Endothelial cell of umbilical vein (primary cell): Measurements from ENCODE around the gene ANKRD23. TPM values are rescaled to one million over a fixed set of nuclear protein-coding genes. Genes with fewer than 3 reads are reported as not detected.

Experiments
- BruUV-seq: library from RNA; stranded (reverse); fragments of 400-500 nt; replicated peaks from 2 replicates; lab custom pipeline; 2021; lab: Mats Ljungman, UMichigan
- CTCF ChIA-PET: fragments of 300-600, 350-600 bp; sonication (Branson Sonifier 250); formaldehyde crosslinking; loops from one replicate; lab custom pipeline; 2021; ENCODE audit warnings: antibody characterized with exemption, inconsistent platforms; lab: Charles Lee
- POLR2A ChIA-PET: fragments of 300-600, 350-600 bp; sonication (Branson Sonifier 250); formaldehyde crosslinking; loops from one replicate; lab custom pipeline; 2021; ENCODE audit warnings: antibody characterized with exemption, inconsistent platforms; lab: Charles Lee
- DNase-seq: peaks from one replicate; pipeline ENCODE4 v3.0.0-alpha.2; 2011; ENCODE audit warnings: low read depth, low spot score
- FAIRE-seq: peaks from 2 replicates; lab custom pipeline; 2011; peaks lifted over from hg19 to GRCh38; lab: Jason Lieb, UNC
- H2AFZ ChIP-seq: 2 replicates; pipeline ENCODE4 v1.6.0; 2012; ENCODE audit warnings: low read depth, low read length, control low read depth, inconsistent platforms
- H3K27ac ChIP-seq: 2 replicates; pipeline ENCODE4 v1.5.1; 2011; ENCODE audit warnings: low read depth, mild to moderate bottlenecking, control low read depth, low read length, moderate library complexity; ENCODE audit not compliant: insufficient read depth
- H3K27me3 ChIP-seq, 2 experiments: 2 replicates each; pipeline versions ENCODE4 v1.6.0 to v1.6.1; 2011; ENCODE audit warnings: low read length in 2 of 2, mixed read lengths in 1 of 2; ENCODE audit not compliant: control insufficient read depth in 2 of 2, insufficient read depth in 2 of 2
- H3K36me3 ChIP-seq, 2 experiments: 2 replicates in 1 of 2; 3 replicates in 1 of 2; pipeline ENCODE4 v1.5.1; 2011; ENCODE audit warnings: low read length in 2 of 2, mild to moderate bottlenecking in 1 of 2, moderate library complexity in 1 of 2; ENCODE audit not compliant: control insufficient read depth in 2 of 2, insufficient read depth in 2 of 2; ENCODE audit errors: extremely low read depth in 1 of 2
- H3K4me1 ChIP-seq: 3 replicates; pipeline ENCODE4 v1.5.1; 2011; ENCODE audit warnings: mild to moderate bottlenecking, low read length; ENCODE audit not compliant: control insufficient read depth, insufficient read depth; ENCODE audit errors: extremely low read depth
- H3K4me2 ChIP-seq: 2 replicates; pipeline ENCODE4 v1.6.1; 2011; ENCODE audit warnings: low read length, control low read depth, mixed read lengths; ENCODE audit not compliant: insufficient read depth
- H3K4me3 ChIP-seq, 3 experiments: fragments of 200-600 bp in 1 of 3; sonication (generic), shearing (Covaris generic) in 1 of 3; replicated peaks in 1 of 3; 2 replicates each; pipeline ENCODE4 v1.5.1; 2011 to 2016; ENCODE audit warnings: control low read depth in 3 of 3, low read length in 3 of 3, mild to moderate bottlenecking in 2 of 3, inconsistent platforms in 1 of 3, low read depth in 1 of 3, moderate library complexity in 1 of 3; ENCODE audit not compliant: insufficient read depth in 1 of 3
- H3K79me2 ChIP-seq: 2 replicates; pipeline ENCODE4 v1.6.0; 2012; ENCODE audit warnings: low read length, inconsistent platforms; ENCODE audit not compliant: control insufficient read depth, insufficient read depth
- H3K9ac ChIP-seq: replicated peaks from 2 replicates; pipeline ENCODE3; 2011; ENCODE audit warnings: low read length, control low read depth; ENCODE audit not compliant: insufficient read depth; ENCODE audit errors: extremely low read depth
- H3K9me1 ChIP-seq: replicated peaks from 3 replicates; pipeline ENCODE4 v1.6.0; 2011; ENCODE audit warnings: mild to moderate bottlenecking, low read length; ENCODE audit not compliant: control insufficient read depth, insufficient read depth; ENCODE audit errors: extremely low read depth
- H3K9me3 ChIP-seq: replicated peaks from 2 replicates; pipeline ENCODE4 v1.5.1; 2012; ENCODE audit warnings: low read length, inconsistent platforms; ENCODE audit not compliant: control insufficient read depth, insufficient read depth
- H4K20me1 ChIP-seq: replicated peaks from 2 replicates; pipeline ENCODE3; 2011; ENCODE audit warnings: mild to moderate bottlenecking, low read length; ENCODE audit not compliant: control insufficient read depth, insufficient read depth; ENCODE audit errors: extremely low read depth
- EZH2 ChIP-seq: IDR thresholded peaks from 2 replicates; pipeline ENCODE4 v1.6.1; 2012; ENCODE audit warnings: borderline replicate concordance, low read depth, mild to moderate bottlenecking, moderate library complexity, low read length, inconsistent platforms; ENCODE audit not compliant: severe bottlenecking
- FOS ChIP-seq: IDR thresholded peaks from 2 replicates; pipeline ENCODE4 v1.6.1; 2011; ENCODE audit warnings: mild to moderate bottlenecking, low read length, moderate library complexity, borderline replicate concordance; ENCODE audit not compliant: insufficient read depth
- GATA2 ChIP-seq: IDR thresholded peaks from 2 replicates; pipeline ENCODE4 v1.7.0; 2011; ENCODE audit warnings: low read depth, mild to moderate bottlenecking, moderate library complexity, mixed read lengths, low read length; ENCODE audit not compliant: insufficient read length, insufficient read depth
- dilution Hi-C: fragments of 300-500 bp; cut with MboI; formaldehyde crosslinking; loops from one replicate; pipeline ENCODE4 v1.15.0; 2019; ENCODE audit warnings: low sequenced_read_pairs; ENCODE audit not compliant: extremely low pct_ligation_motif_present
- intact Hi-C: fragments of 100-400 bp; cut with micrococcal nuclease; formaldehyde crosslinking; loops from one replicate; pipeline ENCODE4 v1.10.0; 2022
- polyA plus RNA-seq, 4 experiments: library from polyadenylated mRNA; depleted of rRNA in 3 of 4; stranded (reverse) in 3 of 4; unstranded in 1 of 4; fragments of >200 nt; gene quantifications; 2 replicates each; pipeline versions ENCODE4 v1.2.1 to v1.2.3, GENCODE V29; 2011 to 2012; ENCODE audit warnings: missing spikeins in 1 of 4
- total RNA-seq: library from RNA; stranded (reverse); gene quantifications from 2 replicates; pipeline ENCODE4 v1.2.3, GENCODE V29; 2021
- TF ChIP-seq, protein P1 (sequence below), 2 donors: IDR thresholded peaks; 1 replicate in 1 of 2; 2 replicates in 1 of 2; pipeline ENCODE4 v1.5.1; 2011; ENCODE audit warnings: low read length in 2 of 2, mild to moderate bottlenecking in 2 of 2, moderate library complexity in 2 of 2, control low read depth in 1 of 2, inconsistent platforms in 1 of 2, low read depth in 1 of 2; ENCODE audit not compliant: insufficient read depth in 1 of 2; ENCODE audit errors: extremely low read depth in 1 of 2
- TF ChIP-seq, protein P2 (sequence below): IDR thresholded peaks from 2 replicates; pipeline ENCODE4 v1.6.1; 2011; ENCODE audit not compliant: insufficient read depth, insufficient read length

ANKRD23 gene
- total and polyA plus RNA-seq, 2 donors (not counting 3 experiments of a cell fraction or from before 2014, with no cell fraction given): 1.7 to 3.6 TPM

- DNase-seq (no peak), FAIRE-seq (no peak)
- H3K4me2 ChIP-seq: no peak overlapping the region
- H3K27ac ChIP-seq: no peak overlapping the region
- peaks cover 5% of the 10 kb centered on the region for H3K4me1 ChIP-seq
- H3K9me1 ChIP-seq: no peaks in the 10 kb centered on the region
- no peaks in the 10 kb centered on the region for H3K79me2 ChIP-seq
- H3K9me3 ChIP-seq: no peaks in the 10 kb centered on the region
- no peaks in the 10 kb centered on the region for H3K36me3 ChIP-seq
- H2AFZ ChIP-seq: no peak overlapping the region
- H3K9ac ChIP-seq: no peak overlapping the region
- intact Hi-C loops (no loop called here), dilution Hi-C loops (no loop called here)
- no peak overlapping the region for H3K4me3 ChIP-seq
- H3K27me3 ChIP-seq: no peaks in the 10 kb centered on the region
- ChIA-PET POLR2A (no interaction called here), CTCF (interaction anchor here (0.6 to 3.6 kb wide), 2 partner anchors 10 to 37 kb away, joined by 3 to 12 read pairs; no protein-coding TSS in a partner anchor)
- TF ChIP-seq, protein P1, sequence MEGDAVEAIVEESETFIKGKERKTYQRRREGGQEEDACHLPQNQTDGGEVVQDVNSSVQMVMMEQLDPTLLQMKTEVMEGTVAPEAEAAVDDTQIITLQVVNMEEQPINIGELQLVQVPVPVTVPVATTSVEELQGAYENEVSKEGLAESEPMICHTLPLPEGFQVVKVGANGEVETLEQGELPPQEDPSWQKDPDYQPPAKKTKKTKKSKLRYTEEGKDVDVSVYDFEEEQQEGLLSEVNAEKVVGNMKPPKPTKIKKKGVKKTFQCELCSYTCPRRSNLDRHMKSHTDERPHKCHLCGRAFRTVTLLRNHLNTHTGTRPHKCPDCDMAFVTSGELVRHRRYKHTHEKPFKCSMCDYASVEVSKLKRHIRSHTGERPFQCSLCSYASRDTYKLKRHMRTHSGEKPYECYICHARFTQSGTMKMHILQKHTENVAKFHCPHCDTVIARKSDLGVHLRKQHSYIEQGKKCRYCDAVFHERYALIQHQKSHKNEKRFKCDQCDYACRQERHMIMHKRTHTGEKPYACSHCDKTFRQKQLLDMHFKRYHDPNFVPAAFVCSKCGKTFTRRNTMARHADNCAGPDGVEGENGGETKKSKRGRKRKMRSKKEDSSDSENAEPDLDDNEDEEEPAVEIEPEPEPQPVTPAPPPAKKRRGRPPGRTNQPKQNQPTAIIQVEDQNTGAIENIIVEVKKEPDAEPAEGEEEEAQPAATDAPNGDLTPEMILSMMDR (IDR thresholded peaks at IDR 0.05; ENCODE audit: extremely low read depth in 1 of 2, insufficient read depth in 1 of 2, low read depth in 1 of 2, low read length in 2 of 2): no peak
- TF ChIP-seq, protein P2, sequence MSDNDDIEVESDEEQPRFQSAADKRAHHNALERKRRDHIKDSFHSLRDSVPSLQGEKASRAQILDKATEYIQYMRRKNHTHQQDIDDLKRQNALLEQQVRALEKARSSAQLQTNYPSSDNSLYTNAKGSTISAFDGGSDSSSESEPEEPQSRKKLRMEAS: no peak
- TF ChIP-seq GATA2: no peak
- TF ChIP-seq FOS: no peak
- TF ChIP-seq EZH2: no peak
- H4K20me1 ChIP-seq: no peaks in the 10 kb centered on the region
- no TSS peak for BruUV-seq
These were observed 33.0 kb downstream of the ANKRD23 start for GRCh38 chr2:96810783-96811192.
